ENCODE measurements around the gene SUPT7L.
"Not testable (repeated sequence)": the region's sequence is repeated elsewhere in the genome, so short reads cannot be mapped to it uniquely, and the experiment has no call there.

The SUPT7L gene

GRCh38 chr2:27663285-27664153 lies at the start of gene SUPT7L, which contains the start of gene SLC4A1AP:
Gene SUPT7L (minus strand): TSS chr2:27663614. CDS start chr2:27662192, 1,422 bp downstream.
Gene SLC4A1AP (plus strand): TSS chr2:27663889. CDS start chr2:27663915, 26 bp downstream.
- peak; percentile 68 to 98 (median 81) for DNase-seq

- DNase-seq = no peak
Measured at GRCh38 chr2:27713201-27713600, 49.8 kb upstream of the SUPT7L start.

GRCh38 chr2:27712522-27712921 lies 49.1 kb upstream of the SUPT7L start:
- no peak for DNase-seq

GRCh38 chr2:27711804-27712203 lies 48.4 kb upstream of the SUPT7L start:
- DNase-seq = no peak

- DNase-seq = no peak
Measured at GRCh38 chr2:27710640-27711430, 47.4 kb upstream of the SUPT7L start.

GRCh38 chr2:27709960-27710575 lies 46.7 kb upstream of the SUPT7L start:
- no peak for DNase-seq

- no peak for DNase-seq
Measured at GRCh38 chr2:27709326-27709725, 45.9 kb upstream of the SUPT7L start.

- DNase-seq = no peak
Measured at GRCh38 chr2:27708666-27709065, 45.3 kb upstream of the SUPT7L start.

- no peak for DNase-seq
Measured at GRCh38 chr2:27708257-27708654, 44.8 kb upstream of the SUPT7L start.

GRCh38 chr2:27707462-27708256 lies 44.2 kb upstream of the SUPT7L start:
- DNase-seq = no peak

GRCh38 chr2:27705851-27706622 lies 42.6 kb upstream of the SUPT7L start:
- no peak for DNase-seq

- DNase-seq = no peak
Measured at GRCh38 chr2:27704342-27704876, 41.0 kb upstream of the SUPT7L start.

- peak; percentile 55 to 90 (median 72) for DNase-seq
Measured at GRCh38 chr2:27703638-27704341, 40.4 kb upstream of the SUPT7L start.

GRCh38 chr2:27702302-27702701 lies 38.9 kb upstream of the SUPT7L start:
- no peak for DNase-seq

GRCh38 chr2:27701676-27702075 lies 38.3 kb upstream of the SUPT7L start:
- no peak for DNase-seq

GRCh38 chr2:27697660-27698059 lies 34.2 kb upstream of the SUPT7L start:
- DNase-seq = no peak

GRCh38 chr2:27690052-27690451 lies 26.6 kb upstream of the SUPT7L start:
- no peak for DNase-seq

- DNase-seq = no peak
Measured at GRCh38 chr2:27689424-27689823, 26.0 kb upstream of the SUPT7L start.

GRCh38 chr2:27687232-27687631 lies 23.8 kb upstream of the SUPT7L start:
- no peak for DNase-seq

- no peak for DNase-seq
Measured at GRCh38 chr2:27685577-27685976, 22.2 kb upstream of the SUPT7L start.

GRCh38 chr2:27685006-27685405 lies 21.6 kb upstream of the SUPT7L start:
- DNase-seq = not testable (repeated sequence)
